ENCODE data around the gene GAGE13.

DNA sequence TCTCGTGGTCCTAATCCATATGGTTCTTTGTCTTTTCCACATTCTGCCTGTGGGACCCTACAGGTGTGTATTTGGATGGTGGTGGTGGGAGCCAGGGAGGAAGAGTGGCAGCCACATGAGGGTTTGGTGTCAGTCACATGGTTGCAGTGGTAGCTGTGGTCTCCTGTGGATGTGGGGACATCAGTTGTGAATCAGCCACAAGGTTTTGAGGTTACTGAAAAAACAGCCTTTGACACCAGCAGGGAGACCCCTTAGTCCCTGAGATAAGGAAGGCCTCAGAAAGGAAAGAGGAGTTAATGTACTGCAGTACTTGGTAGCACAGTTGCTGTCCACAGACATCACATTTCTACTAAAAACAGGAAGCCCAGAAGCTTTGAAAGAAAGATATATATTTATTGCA lies 43.7 kb upstream of the GAGE13 start:
- TF ChIP-seq CTCF (IDR thresholded peaks at IDR 0.05) (no peak), POLR2A (IDR thresholded peaks at IDR 0.05) (no peak), EP300 (IDR thresholded peaks at IDR 0.05) (no peak)

Measured in tibial nerve (tissue), 4 donors.